GM19240 (cell line): ENCODE data around the gene RALGAPA1.

Experiments
- DNase-seq: peaks from one replicate; pipeline ENCODE4 v3.0.0; 2011; ENCODE audit warnings: low spot score; ENCODE audit not compliant: insufficient read length

RALGAPA1 gene

DNA sequence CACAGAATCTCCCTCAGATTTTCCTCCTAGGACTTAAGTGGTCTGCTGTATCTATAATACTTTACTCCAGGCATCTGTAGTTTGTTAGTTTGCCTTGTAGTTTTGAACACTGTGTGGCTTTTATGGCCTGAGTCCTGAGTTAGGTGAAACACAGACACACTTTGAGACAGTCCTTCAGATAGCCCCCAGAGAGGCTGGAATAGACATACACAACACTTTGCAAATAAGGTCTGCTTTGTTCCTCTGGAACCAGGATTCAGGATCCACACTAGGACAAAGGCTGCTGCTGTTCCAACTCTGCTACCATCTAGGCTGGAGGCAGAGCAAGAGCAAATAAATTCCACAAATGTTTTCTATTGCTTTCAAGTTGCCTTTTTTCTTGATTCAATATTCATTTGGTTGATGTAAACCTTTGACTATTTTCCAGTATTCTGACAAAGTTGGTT, 316.5 kb downstream of the RALGAPA1 start:
- DNase-seq: no peak
